CMK (cell line): ENCODE results near the gene OSBPL2.

ENCODE experiments used
- DNase-seq: peaks from one replicate; pipeline ENCODE4 v3.0.0-alpha.2; 2010; ENCODE audit warnings: low read depth

OSBPL2 gene

GRCh38 chr20:62235777-62236157 is 2.6 kb upstream of the OSBPL2 start:
- no peak for DNase-seq

- DNase-seq: no peak
Observed at GRCh38 chr20:62236200-62236599, 2.1 kb upstream of the OSBPL2 start.

GRCh38 chr20:62236766-62237513 is 1.4 kb upstream of the OSBPL2 start:
- DNase-seq: no peak

- no peak for DNase-seq
Observed at GRCh38 chr20:62237514-62237800, 864 bp upstream of the OSBPL2 start.

DNA sequence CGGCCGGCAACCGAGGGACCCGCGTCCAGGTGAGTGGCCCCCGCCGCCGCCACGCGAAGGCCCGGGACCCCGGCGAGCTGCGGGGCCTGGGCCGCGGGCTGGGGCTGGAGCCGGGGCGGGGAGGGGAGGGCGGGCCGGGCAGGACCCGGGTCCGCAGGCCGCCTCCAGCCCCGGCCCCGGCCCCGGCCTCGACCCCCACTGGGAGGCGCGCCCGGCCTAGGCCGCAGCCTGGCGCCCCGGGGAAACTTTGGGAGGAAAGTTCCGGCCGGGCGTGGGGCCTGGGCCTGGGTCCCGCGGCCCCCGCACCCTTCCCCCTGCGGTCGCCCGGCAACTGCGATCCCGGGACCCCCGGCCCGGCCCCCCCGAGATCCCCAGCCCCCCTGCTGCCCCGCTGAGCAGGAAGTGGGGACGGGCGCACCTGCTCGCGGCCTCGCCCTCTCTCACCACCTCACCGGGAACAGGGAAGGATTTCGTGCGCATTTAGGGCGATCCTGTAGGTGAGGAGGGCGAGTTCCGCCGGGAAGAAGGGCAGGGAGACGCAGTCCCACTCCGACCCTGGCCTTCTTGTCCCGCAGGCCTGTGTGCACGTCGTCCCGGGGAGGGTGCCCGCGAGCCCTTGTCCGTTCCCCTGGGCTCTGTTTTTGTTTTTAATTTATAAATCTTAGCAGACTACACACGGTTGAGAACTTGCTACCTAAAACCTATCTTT is 402 bp downstream of the OSBPL2 start:
- DNase-seq: no peak

GRCh38 chr20:62239278-62239879 is 1.1 kb downstream of the OSBPL2 start:
- DNase-seq: no peak

DNA sequence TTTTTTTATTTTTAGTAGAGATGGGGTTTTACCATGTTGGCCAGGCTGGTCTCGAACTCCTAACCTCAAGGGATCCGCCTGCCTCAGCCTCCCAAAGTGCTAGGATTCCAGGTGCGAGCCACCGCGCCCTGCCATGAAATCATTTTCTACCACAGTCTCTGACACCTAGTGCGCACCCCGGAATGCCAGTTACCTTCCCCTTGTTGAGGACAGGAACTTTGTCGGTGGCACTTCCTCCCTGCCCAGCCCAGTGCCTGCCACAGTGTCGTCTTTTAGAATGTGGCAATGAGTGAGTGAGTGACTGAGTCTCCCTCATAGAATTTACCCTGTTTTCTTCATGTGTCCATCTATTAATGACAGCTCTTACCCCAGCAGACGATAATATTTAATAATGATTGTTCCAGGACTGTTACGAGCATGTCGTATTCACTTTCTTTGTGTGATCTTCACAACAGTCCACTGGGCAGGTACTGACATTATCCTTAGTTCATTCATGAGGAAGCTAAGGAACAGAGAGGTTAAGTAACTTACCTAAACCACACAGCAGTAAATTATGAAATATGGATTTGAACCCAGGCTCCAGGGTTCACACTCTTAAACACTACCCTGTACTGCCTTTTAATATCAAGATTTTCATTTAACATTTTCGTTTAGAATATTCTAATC is 1.8 kb downstream of the OSBPL2 start:
- no peak for DNase-seq

- no peak for DNase-seq
Observed at GRCh38 chr20:62241506-62241905, 3.2 kb downstream of the OSBPL2 start.

GRCh38 chr20:62242176-62242575 is 3.9 kb downstream of the OSBPL2 start:
- DNase-seq: no peak

GRCh38 chr20:62243106-62243505 is 4.8 kb downstream of the OSBPL2 start:
- no peak for DNase-seq

DNA sequence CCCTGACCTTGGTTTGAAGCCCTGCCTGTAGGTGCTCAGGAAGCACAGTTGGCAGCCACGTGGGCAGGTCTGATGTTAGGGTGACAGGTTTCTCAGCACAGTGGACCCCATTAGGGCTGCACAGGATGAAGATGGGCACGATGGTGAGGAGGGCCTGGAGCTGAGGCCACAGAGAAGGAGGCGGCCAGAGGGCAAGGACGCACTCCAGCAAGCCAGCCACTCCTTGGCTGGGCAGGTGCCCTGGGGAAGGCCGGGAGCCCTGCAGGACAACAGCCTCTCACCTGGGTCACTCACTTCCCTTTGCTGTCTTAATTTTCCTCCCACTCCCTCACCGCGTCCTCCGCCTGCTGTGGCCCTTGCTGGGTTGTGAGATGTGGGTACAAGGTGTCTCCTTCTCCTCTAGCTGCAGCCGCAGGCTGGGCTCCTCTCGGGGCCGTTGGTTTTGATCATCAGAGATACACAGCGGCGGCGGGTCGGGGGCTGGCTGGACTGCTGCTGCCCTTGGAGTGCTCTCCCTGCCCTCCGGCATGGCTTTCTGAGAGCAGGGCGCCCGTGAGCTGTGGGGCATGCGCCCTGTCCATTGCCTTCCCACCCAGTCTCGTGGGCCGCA is 5.7 kb downstream of the OSBPL2 start:
- DNase-seq: no peak

DNA sequence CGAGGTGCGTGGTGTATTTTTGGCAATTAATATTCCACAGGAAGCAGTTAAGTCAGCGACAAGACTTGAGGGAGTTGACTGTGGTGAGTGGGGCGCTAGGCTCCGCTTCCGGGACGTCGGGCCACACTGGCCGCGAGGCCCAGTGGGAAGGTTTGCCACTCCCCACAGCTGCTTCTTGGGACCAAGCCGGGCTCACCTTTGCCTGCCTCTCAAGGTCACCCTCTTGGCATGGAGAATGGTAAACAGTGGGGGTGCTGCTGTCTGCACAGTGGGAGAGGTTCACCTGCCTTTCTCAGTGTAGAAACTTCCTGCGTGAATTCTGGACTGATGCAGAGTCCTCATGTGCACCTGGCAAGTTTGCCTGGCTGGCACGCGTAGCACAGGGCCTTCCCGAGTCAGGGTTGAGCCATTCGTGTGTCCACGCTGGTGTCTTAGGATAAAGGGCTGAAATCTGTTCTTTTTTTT is 6.4 kb downstream of the OSBPL2 start:
- no peak for DNase-seq

DNA sequence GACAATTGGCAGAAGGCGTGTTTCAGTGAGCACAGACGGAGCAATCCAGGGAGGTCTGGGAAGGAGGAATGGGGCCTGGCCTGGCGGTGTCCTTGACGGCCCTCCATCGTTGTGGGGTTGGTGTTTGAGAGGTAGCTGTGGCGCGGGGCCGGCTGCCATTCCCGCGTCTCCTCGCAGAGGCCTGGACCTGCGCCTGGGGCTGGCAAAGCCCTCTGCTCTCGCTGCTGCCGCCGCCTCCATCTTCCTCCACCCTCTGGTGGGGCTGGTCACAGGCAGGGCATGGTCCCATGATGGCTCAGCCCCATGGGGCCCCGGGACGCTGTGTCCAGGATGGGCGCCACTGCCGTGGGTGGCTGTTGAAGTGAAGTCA is 7.6 kb downstream of the OSBPL2 start:
- DNase-seq: no peak

DNA sequence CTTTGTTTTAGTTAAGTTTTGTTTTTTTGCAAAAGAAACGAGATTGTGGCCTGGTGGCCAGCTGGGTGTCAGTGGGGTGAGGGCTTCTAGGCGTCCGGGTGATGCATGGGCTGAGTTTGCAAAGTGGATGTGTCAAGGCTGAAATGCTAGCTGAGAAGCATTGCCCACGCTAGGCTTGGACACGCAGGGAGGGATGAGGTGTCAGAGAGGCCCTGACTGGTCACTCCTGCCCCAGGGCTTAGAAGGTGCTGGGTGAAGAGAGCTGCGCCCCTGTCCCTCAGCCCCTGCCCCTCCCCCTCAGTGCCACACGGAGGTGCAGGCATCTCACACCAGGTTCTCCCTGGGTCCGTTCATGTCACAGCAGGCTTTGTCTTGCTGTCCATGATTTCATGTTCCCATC is 8.1 kb downstream of the OSBPL2 start:
- no peak for DNase-seq

DNA sequence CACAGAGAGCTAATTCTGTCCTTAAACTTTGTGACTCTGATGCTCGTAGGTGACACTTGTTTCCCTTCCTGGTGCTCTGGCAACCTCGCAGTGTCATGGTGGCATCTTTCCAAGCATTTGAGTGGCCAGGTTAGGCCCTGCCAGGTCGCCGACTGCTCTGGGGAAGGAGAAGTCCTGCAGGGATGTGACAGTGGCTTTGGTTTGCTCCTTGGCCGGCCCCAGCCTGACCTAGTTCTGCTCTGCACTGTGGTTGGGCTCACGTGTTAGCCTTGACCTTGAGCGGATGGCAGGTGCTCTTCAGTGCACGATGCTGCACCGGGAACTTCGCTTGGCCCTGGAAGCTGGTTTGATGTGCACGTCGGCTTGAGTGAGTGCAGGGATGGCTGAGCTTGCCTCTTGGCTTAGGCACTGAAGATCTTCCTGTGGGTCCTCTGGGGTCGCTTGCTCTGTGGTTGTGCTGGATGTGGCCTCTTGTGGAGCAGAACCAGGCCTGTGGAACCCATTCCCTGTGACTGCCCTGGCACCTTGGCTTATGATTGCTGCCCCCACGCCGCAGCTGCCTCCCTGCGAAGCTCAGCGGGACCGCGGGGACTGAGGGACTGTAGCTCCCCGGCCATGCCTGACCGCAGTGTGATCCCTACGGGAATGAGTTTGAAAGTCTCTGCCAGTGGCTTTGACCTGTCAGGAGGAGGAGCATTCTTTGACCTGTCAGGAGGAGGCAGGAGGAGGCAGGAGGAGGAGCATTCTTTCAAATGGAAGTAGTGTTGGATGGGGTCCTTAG is 8.7 kb downstream of the OSBPL2 start:
- DNase-seq: no peak

GRCh38 chr20:62248890-62249560 is 10.7 kb downstream of the OSBPL2 start:
- DNase-seq: no peak

- no peak for DNase-seq
Observed at GRCh38 chr20:62252342-62252966, 14.1 kb downstream of the OSBPL2 start.

DNA sequence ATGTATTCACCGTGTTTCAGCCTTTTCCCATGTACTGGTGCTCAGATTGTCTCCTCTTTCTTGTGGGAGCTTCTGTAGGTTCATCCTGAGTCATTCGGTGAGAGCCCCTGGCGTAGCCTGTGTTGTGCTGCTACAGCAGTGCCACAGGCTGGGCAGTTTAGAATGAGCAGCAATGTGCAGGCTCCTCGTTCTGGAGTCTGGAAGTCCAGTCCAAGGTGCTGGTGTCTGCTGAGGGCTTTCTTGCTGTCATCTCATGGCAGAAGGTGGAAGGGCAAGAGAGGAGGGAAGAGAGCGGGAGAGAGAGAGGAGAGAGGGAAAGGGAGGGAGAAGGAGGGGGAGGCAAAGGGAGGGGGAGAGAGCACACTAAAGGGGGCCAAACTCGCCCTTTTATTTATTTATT is 15.1 kb downstream of the OSBPL2 start:
- no peak for DNase-seq

GRCh38 chr20:62254021-62254724 is 15.9 kb downstream of the OSBPL2 start:
- DNase-seq: no peak

GRCh38 chr20:62255976-62256375 is 17.7 kb downstream of the OSBPL2 start:
- no peak for DNase-seq
